K562 treated with DMSO at 1 percent for 24 hours (cell line): ENCODE data around the gene EID2B. TPM values are rescaled to one million over a fixed set of nuclear protein-coding genes. Genes with fewer than 3 reads are reported as not detected.

ENCODE experiments used
- total RNA-seq: library from RNA; unstranded; fragments of 300-600 nt; gene quantifications from 2 replicates; pipeline ENCODE4 v1.2.3, GENCODE V29; 2022; ENCODE audit warnings: low read depth; ENCODE audit not compliant: insufficient read depth

EID2B gene, protein sequence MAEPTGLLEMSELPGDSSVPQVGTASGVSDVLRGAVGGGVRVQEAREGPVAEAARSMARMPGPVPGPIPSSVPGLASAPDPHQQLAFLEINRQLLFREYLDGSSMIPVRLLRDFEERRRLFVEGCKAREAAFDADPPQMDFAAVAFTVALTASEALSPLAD
- 8.8 and 9.2 TPM in 2 replicates for total RNA-seq

DNA sequence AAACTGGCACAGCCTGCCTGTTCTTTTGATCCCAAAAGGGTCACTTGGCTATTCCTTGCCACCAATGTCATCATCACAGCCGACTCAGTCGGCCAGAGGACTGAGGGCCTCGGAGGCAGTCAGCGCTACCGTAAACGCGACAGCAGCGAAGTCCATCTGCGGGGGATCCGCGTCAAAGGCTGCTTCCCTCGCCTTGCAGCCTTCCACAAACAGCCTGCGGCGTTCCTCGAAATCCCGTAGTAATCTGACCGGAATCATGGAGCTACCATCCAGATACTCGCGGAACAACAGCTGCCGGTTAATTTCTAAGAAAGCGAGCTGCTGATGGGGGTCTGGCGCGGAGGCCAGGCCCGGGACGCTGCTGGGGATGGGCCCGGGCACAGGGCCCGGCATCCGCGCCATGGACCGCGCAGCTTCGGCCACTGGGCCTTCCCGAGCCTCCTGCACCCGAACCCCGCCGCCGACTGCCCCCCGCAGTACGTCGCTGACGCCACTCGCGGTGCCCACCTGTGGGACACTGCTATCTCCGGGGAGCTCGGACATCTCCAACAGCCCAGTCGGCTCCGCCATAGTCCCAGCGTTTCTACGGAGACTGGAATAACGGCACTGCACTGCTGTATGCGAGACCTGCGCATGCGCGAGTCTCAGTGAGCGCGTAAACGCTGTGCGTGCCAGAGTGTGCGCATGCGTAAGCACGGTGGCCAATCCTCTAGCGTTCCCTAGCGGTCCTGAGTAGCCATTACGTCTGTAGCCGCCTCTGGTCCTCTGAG lies at the start of gene EID2B:
Gene EID2B (minus strand): TSS at position 620 of the 770 bp plus-strand sequence. CDS start 50 bp downstream, at position 570.

DNA sequence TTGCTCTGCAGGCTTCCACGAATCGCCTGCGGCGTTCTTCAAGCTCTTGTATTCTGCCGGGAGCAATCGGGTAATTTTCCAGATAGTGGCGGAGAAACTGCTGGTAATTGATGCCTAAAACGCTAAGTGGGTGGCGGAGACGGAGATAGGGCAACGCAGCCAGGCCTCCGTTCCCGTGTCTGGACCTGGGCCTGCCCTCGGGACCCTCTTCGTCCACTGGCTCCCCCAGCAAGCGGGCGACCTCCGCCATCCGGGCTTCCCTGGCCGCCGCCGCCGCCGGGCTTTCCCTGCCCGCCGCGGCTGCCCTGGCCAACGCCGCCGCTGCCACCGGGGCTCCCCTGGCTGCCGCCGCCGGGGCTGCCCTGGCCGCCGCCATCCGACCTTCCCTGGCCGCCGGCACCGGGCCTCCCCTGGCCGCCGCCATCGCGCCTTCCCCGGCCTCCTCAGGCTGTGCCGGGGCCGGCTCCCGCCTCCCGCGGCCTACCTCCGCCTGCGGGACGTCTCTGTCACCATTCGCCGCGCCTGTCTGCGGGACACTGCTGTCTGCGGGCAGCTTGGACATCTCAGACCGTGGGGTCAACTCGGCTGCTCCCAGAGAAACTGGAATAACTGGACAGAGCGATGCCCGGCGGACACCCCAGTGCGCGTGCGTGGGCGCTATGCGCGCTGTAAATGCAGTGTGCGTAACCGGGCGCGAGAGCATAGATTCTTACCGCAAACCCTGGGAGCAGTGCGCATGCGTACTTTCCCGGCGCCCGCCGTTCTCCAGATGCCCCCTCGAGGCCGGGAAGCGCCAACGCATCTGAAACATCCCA lies 7.1 kb upstream of the EID2B start, which contains the start of gene EID2:
Gene EID2 (minus strand): TSS at position 644 of the 815 bp plus-strand sequence. CDS start 82 bp downstream, at position 562.

DNA sequence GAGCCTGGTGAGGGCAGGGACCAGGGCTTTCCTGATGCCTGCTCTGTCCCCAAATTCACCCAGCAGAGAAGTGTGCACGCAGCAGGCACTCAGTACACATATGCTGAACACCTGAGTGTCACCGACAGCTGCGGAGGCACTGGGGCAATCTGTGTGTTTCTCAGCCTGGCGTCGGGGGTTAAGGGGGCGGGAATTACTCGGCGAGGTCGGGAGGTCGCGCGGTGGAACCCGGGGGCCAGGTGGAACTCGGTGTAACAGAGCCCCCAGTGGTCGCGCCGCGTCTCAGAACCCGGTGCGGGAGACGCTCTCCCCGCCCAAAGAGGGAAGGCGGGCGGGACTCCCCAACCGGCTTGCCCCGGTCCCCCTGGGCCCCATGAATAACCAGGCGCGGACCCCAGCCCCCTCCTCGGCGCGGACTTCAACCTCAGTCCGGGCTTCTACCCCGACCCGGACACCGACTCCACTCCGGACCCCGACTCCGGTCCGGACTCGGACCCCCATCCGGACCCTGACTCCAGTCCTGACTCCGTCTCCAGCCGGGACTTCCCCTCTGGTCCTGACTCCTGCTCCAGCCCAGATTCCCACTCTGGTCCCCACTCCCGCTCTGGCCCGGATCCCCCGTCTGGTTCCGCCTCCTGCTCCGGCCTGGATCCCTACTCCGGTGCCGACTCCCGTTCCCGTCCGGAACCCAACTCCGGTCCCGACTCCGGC lies 17.7 kb downstream of the EID2B start, which contains the start of gene SELENOV:
Gene SELENOV (plus strand): TSS at position 300 of the 711 bp plus-strand sequence. CDS start 74 bp downstream, at position 374.

DNA sequence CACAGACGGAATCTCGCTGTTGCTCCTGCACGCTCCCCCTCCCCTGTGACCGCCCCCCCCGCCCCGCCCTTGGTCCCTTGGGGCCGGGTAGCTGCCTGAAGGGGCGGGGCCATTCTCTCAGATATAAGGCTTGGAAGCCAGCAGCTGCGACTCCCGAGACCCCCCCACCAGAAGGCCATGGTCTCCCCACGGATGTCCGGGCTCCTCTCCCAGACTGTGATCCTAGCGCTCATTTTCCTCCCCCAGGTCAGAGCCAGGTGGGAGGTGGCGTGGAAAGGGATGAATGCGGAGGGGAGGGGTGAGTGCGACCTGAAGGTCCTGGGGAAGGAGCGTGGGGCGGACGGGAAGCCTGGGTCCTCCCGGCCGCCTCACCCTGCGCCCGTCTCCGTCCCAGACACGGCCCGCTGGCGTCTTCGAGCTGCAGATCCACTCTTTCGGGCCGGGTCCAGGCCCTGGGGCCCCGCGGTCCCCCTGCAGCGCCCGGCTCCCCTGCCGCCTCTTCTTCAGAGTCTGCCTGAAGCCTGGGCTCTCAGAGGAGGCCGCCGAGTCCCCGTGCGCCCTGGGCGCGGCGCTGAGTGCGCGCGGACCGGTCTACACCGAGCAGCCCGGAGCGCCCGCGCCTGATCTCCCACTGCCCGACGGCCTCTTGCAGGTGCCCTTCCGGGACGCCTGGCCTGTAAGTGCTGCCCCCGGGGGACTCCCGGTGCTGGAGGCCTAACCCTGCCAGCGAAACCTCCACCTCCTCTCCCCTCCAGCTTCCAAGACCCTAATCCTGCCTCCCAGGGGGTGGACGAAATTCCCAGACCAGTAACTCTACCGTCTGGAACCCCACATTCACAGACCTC lies 33.6 kb downstream of the EID2B start, which contains the start of gene DLL3:
Gene DLL3 (plus strand): TSS at position 150 of the 845 bp plus-strand sequence. CDS start 28 bp downstream, at position 178.

Other genes with a start within 250 kb of the EID2B start
- not detected in 2 replicates for gene IFNL1, start 236.4 kb downstream of the EID2B start, total RNA-seq
- 10.9 TPM in 2 replicates for gene LRFN1, start 212.0 kb downstream of the EID2B start, total RNA-seq
- 81.4 and 85.9 TPM in 2 replicates for gene GMFG, start 196.8 kb downstream of the EID2B start, total RNA-seq
- gene SAMD4B, start 190.4 kb downstream of the EID2B start, total RNA-seq = 170 and 208 TPM in 2 replicates
- gene PAF1, start 141.7 kb downstream of the EID2B start, total RNA-seq = 50.1 and 61.0 TPM in 2 replicates
- gene MED29, start 141.5 kb downstream of the EID2B start, total RNA-seq = 36.0 and 37.6 TPM in 2 replicates
- 27.8 and 28.8 TPM in 2 replicates for gene ZFP36, start 126.0 kb downstream of the EID2B start, total RNA-seq
- gene PLEKHG2, start 120.2 kb downstream of the EID2B start, total RNA-seq = 10.1 and 12.5 TPM in 2 replicates
- 10,023 and 10,404 TPM in 2 replicates for gene RPS16, start 96.9 kb downstream of the EID2B start, total RNA-seq
- gene SUPT5H, start 87.3 kb downstream of the EID2B start, total RNA-seq = 124 and 137 TPM in 2 replicates
- 110 and 117 TPM in 2 replicates for gene TIMM50, start 52.0 kb downstream of the EID2B start, total RNA-seq
- gene DLL3, start 33.9 kb downstream of the EID2B start, total RNA-seq = 1.6 and 1.7 TPM in 2 replicates
- gene SELENOV, start 17.7 kb downstream of the EID2B start, total RNA-seq = not detected in 2 replicates
- 31.7 and 34.8 TPM in 2 replicates for gene EID2, start 7.3 kb upstream of the EID2B start, total RNA-seq
- not detected in 2 replicates for gene LGALS13, start 69.7 kb upstream of the EID2B start, total RNA-seq
- gene LGALS16, start 123.1 kb upstream of the EID2B start, total RNA-seq = not detected in 2 replicates
- gene LGALS14, start 171.6 kb upstream of the EID2B start, total RNA-seq = not detected in 2 replicates
- not detected in 2 replicates for gene CLC, start 205.2 kb upstream of the EID2B start, total RNA-seq
- gene LEUTX, start 246.0 kb upstream of the EID2B start, total RNA-seq = not detected in 2 replicates